Mesendoderm (in vitro differentiated cells): Measurements from ENCODE around the gene ALOXE3.
"Not testable (repeated sequence)": the region's sequence is repeated elsewhere in the genome, so short reads cannot be mapped to it uniquely, and the experiment has no call there.

ENCODE experiments used
- DNase-seq: peaks from one replicate; pipeline ENCODE4 v3.0.0; 2013
- H2AK5ac ChIP-seq: 2 replicates; pipeline ENCODE4 v1.6.1; 2013; ENCODE audit warnings: low read length, inconsistent platforms
- H2BK120ac ChIP-seq: 2 replicates; pipeline ENCODE4 v1.6.1; 2013; ENCODE audit warnings: low read depth, mild to moderate bottlenecking, low read length, moderate library complexity, mixed read lengths
- H2BK15ac ChIP-seq: replicated peaks from 2 replicates; pipeline ENCODE4 v1.6.1; 2013; ENCODE audit warnings: low read depth, mild to moderate bottlenecking, moderate library complexity
- H2BK5ac ChIP-seq: 2 replicates; pipeline ENCODE4 v1.6.1; 2013; ENCODE audit warnings: low read length, inconsistent platforms
- H3K18ac ChIP-seq: 2 replicates; pipeline ENCODE4 v1.6.1; 2013; ENCODE audit warnings: mild to moderate bottlenecking, low read length, mixed read lengths
- H3K23ac ChIP-seq: one replicate; pipeline ENCODE4 v1.6.1; 2013; ENCODE audit warnings: low read length
- H3K27ac ChIP-seq: 2 replicates; pipeline ENCODE4 v1.5.1; 2013; ENCODE audit warnings: low read depth, mild to moderate bottlenecking, inconsistent platforms, low read length, moderate library complexity
- H3K27me3 ChIP-seq: 2 replicates; pipeline ENCODE4 v1.6.1; 2013; ENCODE audit warnings: low read length, control low read depth, mild to moderate bottlenecking, inconsistent platforms; ENCODE audit not compliant: insufficient read depth, poor library complexity
- H3K36me3 ChIP-seq: 2 replicates; pipeline ENCODE4 v1.6.1; 2013; ENCODE audit warnings: low read length, inconsistent platforms; ENCODE audit not compliant: control insufficient read depth, insufficient read depth
- H3K4ac ChIP-seq: one replicate; pipeline ENCODE4 v1.6.1; 2013; ENCODE audit warnings: low read depth, mild to moderate bottlenecking, low read length, moderate library complexity
- H3K4me1 ChIP-seq: 2 replicates; pipeline ENCODE4 v1.6.1; 2013; ENCODE audit warnings: low read depth, low read length, inconsistent platforms; ENCODE audit not compliant: control insufficient read depth
- H3K4me2 ChIP-seq: 2 replicates; pipeline ENCODE4 v1.6.1; 2013; ENCODE audit warnings: low read length
- H3K4me3 ChIP-seq: 2 replicates; pipeline ENCODE4 v1.5.1; 2013; ENCODE audit warnings: mild to moderate bottlenecking, low read length
- H3K56ac ChIP-seq: one replicate; pipeline ENCODE4 v1.6.1; 2013; ENCODE audit warnings: low read length
- H3K79me1 ChIP-seq: 2 replicates; pipeline ENCODE4 v1.6.1; 2013; ENCODE audit warnings: low read length, inconsistent platforms
- H3K79me2 ChIP-seq: 2 replicates; pipeline ENCODE4 v1.6.1; 2013; ENCODE audit warnings: mild to moderate bottlenecking, low read length; ENCODE audit not compliant: control insufficient read depth, insufficient read depth
- H3K9ac ChIP-seq: 2 replicates; pipeline ENCODE4 v1.6.1; 2013; ENCODE audit warnings: low read length, inconsistent platforms
- H4K5ac ChIP-seq: one replicate; pipeline ENCODE4 v1.6.1; 2013; ENCODE audit warnings: low read length
- H4K8ac ChIP-seq: one replicate; pipeline ENCODE4 v1.6.1; 2013; ENCODE audit warnings: low read depth, mild to moderate bottlenecking, control low read depth, low read length, moderate library complexity
- WGBS: extraction: QIAGEN DNeasy Blood & Tissue Kit; methylation state at CpG from one replicate; pipeline ENCODE4 v1.1.7; 2013; ENCODE audit warnings: low lambda C conversion rate, missing lambda C conversion rate; ENCODE audit not compliant: insufficient coverage; ENCODE audit errors: extremely low coverage; 5-methylcytosine and 5-hydroxymethylcytosine counted together

Gene ALOXE3

GRCh38 chr17:8109661-8110455 is 8.5 kb downstream of the ALOXE3 start:
- no peak overlapping the region for H4K8ac ChIP-seq
- no peaks in the 10 kb centered on the region for H3K4me1 ChIP-seq
- H3K4ac ChIP-seq: no peak overlapping the region
- H3K56ac ChIP-seq: peak overlapping the region; percentile 60
- H3K23ac ChIP-seq: no peak overlapping the region
- no peak overlapping the region for H3K4me3 ChIP-seq
- no peak overlapping the region for H2BK15ac ChIP-seq
- no CpG with 5 or more reads among the region's 63 CpGs for WGBS
- peak overlapping the region; percentile 42 for H3K4me2 ChIP-seq
- H4K5ac ChIP-seq: no peak overlapping the region
- H3K9ac ChIP-seq: peak overlapping the region; percentile 24
- H3K36me3 ChIP-seq: no peaks in the 10 kb centered on the region
- H2BK120ac ChIP-seq: no peak overlapping the region
- H2AK5ac ChIP-seq: no peak overlapping the region
- DNase-seq: peak; percentile 66
- no peak overlapping the region for H2BK5ac ChIP-seq
- no peak overlapping the region for H3K27ac ChIP-seq
- no peaks in the 10 kb centered on the region for H3K79me1 ChIP-seq
- H3K79me2 ChIP-seq: no peaks in the 10 kb centered on the region
- H3K27me3 ChIP-seq: peaks cover 6% of the 10 kb centered on the region
- no peak overlapping the region for H3K18ac ChIP-seq

GRCh38 chr17:8108972-8109660 is 9.2 kb downstream of the ALOXE3 start:
- Histone ChIP-seq H3K79me2 (no peaks in the 10 kb centered on the region), H3K9ac (no peak overlapping the region), H3K79me1 (no peaks in the 10 kb centered on the region), H2AK5ac (no peak overlapping the region), H2BK15ac (no peak overlapping the region), H4K8ac (no peak overlapping the region), H3K4me3 (no peak overlapping the region), H3K4me2 (no peak overlapping the region), H3K36me3 (no peaks in the 10 kb centered on the region), H3K4me1 (no peaks in the 10 kb centered on the region), H3K4ac (no peak overlapping the region), H3K18ac (no peak overlapping the region), H3K56ac (no peak overlapping the region), H3K27me3 (peaks cover 5% of the 10 kb centered on the region), H4K5ac (no peak overlapping the region), H2BK120ac (no peak overlapping the region), H2BK5ac (no peak overlapping the region), H3K27ac (no peak overlapping the region), H3K23ac (no peak overlapping the region)
- DNase-seq: no peak
- no CpG with 5 or more reads among the region's 33 CpGs for WGBS

GRCh38 chr17:8106980-8107379 is 11.3 kb downstream of the ALOXE3 start:
- H3K27me3 ChIP-seq: not testable (repeated sequence)

DNA sequence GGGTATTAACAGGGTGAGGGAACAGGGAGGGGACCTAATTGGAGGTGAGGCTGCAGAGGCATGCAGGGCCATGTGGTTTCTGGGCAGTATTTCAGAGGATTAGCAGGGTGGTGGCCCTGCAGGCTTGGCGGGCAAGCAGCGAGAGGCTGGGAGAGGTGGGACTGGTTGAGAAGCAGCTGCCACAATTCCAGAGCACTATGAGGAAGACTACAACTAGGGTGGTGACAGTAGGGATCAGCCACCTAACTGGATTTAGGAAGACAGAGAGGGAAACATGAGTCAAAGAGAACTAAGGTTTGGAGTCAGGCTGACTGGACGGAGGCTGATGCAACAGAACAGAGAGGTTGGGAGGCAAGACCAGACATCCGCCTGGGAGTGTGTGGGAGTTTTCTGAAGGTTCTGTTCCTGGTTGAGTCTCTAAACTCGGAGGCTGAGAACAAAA is 12.3 kb downstream of the ALOXE3 start:
- Histone ChIP-seq H3K56ac (no peak overlapping the region), H3K18ac (no peak overlapping the region), H2BK120ac (no peak overlapping the region), H3K27me3 (peaks cover 2% of the 10 kb centered on the region), H3K9ac (no peak overlapping the region), H2BK5ac (no peak overlapping the region), H3K79me2 (no peaks in the 10 kb centered on the region), H3K27ac (no peak overlapping the region), H3K4me3 (no peak overlapping the region), H4K8ac (no peak overlapping the region), H2BK15ac (no peak overlapping the region), H3K36me3 (no peaks in the 10 kb centered on the region), H3K79me1 (no peaks in the 10 kb centered on the region), H3K4ac (no peak overlapping the region), H4K5ac (no peak overlapping the region), H3K4me1 (no peaks in the 10 kb centered on the region), H3K4me2 (no peak overlapping the region), H2AK5ac (no peak overlapping the region), H3K23ac (no peak overlapping the region)
- WGBS: no CpG with 5 or more reads among the region's 5 CpGs
- DNase-seq: peak; percentile 37

More at GRCh38 chr17:8106980-8107379, 11.3 kb downstream of the ALOXE3 start:
- not testable (repeated sequence) for H3K79me2 ChIP-seq, H3K4ac ChIP-seq, H3K4me2 ChIP-seq, H3K4me1 ChIP-seq, H3K9ac ChIP-seq, H2AK5ac ChIP-seq, H3K27ac ChIP-seq, H4K8ac ChIP-seq, H2BK120ac ChIP-seq, DNase-seq, H2BK5ac ChIP-seq, H3K18ac ChIP-seq, H2BK15ac ChIP-seq, H3K23ac ChIP-seq, H3K36me3 ChIP-seq, H3K56ac ChIP-seq, H3K4me3 ChIP-seq, H3K79me1 ChIP-seq, H4K5ac ChIP-seq
- no CpG with 5 or more reads among the region's 4 CpGs for WGBS

DNA sequence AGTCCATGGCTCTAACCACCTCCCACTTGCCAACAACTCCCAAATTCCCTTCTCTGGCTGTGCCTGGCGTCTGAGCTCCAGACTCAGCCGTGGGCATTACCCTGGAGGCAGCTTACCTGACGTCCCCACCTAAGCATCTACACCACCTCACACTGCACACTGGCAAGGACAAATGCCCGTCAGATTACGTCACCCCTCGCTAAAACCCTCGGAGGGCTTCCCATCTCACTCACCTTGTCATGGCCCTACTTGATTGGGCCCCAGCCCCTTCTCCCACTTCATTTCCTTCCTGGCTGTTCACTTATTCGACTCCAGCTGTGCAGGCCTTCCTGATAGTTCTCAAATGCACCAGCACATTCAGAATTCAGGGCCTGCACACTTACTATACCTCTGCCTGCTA is 13.4 kb downstream of the ALOXE3 start:
- no peak for DNase-seq
- no peak overlapping the region for H3K4me3 ChIP-seq
- no peaks in the 10 kb centered on the region for H3K79me1 ChIP-seq
- H3K4ac ChIP-seq: no peak overlapping the region
- no peak overlapping the region for H4K8ac ChIP-seq
- H3K79me2 ChIP-seq: no peaks in the 10 kb centered on the region
- H3K4me1 ChIP-seq: no peaks in the 10 kb centered on the region
- H3K56ac ChIP-seq: no peak overlapping the region
- H3K4me2 ChIP-seq: no peak overlapping the region
- no peak overlapping the region for H2BK15ac ChIP-seq
- no peak overlapping the region for H4K5ac ChIP-seq
- H3K27ac ChIP-seq: peak overlapping the region; percentile 2
- H3K23ac ChIP-seq: no peak overlapping the region
- no peak overlapping the region for H2AK5ac ChIP-seq
- no peak overlapping the region for H2BK120ac ChIP-seq
- no peak overlapping the region for H3K18ac ChIP-seq
- no peak overlapping the region for H3K9ac ChIP-seq
- H3K36me3 ChIP-seq: no peaks in the 10 kb centered on the region
- H2BK5ac ChIP-seq: no peak overlapping the region
- WGBS: no CpG with 5 or more reads among the region's 8 CpGs
- H3K27me3 ChIP-seq: no peaks in the 10 kb centered on the region
